ENCODE measurements around the gene GFER. TPM values are rescaled to one million over a fixed set of nuclear protein-coding genes. Genes with fewer than 3 reads are reported as not detected.

Gene GFER
- total RNA-seq, 4 donors from 2014 or later: 12.8 to 45.6 (median 25.1) TPM

DNA sequence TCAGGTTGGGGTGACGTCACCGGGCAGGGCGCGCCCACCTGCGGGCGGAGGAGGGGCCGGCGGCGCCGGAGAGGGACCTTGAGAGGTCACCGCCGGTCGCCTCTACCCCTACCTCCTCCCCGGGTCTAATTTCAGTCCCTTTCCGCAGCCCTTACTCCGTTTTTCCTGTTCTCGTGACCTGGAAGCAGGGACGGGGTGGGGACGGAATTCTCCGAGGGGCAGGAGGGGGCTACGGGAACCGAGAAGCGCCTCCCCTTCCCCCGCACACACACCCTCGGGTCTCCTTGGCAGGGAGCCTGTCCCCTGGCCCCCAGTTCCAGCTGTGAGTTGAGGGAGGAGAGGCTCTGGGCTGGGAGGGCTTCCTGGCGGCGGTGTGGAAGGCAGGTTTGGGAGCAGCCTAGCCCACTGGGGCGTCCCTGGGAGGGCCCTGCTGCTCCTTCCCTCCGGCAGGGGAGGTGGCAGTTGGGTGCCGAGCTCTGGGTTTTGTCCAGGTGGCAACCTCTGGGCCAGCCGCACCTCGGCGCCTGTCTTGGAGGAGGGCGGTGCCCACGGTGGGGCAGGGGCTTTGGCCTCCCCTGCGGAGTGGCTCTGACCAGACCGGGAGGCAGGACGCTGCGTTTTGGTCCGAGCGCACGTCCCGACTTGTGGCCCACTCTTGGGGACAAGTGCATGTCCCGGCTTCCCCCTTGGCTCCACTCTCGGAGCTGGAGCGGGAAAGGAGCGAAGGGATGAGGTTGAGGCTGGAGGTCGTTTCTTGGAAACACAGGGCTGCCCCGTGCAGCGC is 6.5 kb downstream of the GFER start:
- peaks cover 0 to 40% (median 21%) of the 10 kb centered on the region in 3 donors for H3K4me1 ChIP-seq
- TF ChIP-seq, protein P1, sequence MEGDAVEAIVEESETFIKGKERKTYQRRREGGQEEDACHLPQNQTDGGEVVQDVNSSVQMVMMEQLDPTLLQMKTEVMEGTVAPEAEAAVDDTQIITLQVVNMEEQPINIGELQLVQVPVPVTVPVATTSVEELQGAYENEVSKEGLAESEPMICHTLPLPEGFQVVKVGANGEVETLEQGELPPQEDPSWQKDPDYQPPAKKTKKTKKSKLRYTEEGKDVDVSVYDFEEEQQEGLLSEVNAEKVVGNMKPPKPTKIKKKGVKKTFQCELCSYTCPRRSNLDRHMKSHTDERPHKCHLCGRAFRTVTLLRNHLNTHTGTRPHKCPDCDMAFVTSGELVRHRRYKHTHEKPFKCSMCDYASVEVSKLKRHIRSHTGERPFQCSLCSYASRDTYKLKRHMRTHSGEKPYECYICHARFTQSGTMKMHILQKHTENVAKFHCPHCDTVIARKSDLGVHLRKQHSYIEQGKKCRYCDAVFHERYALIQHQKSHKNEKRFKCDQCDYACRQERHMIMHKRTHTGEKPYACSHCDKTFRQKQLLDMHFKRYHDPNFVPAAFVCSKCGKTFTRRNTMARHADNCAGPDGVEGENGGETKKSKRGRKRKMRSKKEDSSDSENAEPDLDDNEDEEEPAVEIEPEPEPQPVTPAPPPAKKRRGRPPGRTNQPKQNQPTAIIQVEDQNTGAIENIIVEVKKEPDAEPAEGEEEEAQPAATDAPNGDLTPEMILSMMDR (IDR thresholded peaks at IDR 0.05): no peak
- TF ChIP-seq EP300 (IDR thresholded peaks at IDR 0.05): no peak
- TF ChIP-seq POLR2AphosphoS5 (IDR thresholded peaks at IDR 0.05): no peak
- TF ChIP-seq POLR2A (IDR thresholded peaks at IDR 0.05): no peak
- H3K36me3 ChIP-seq: peaks cover 0 to 20% of the 10 kb centered on the region in 2 donors
- no peaks in the 10 kb centered on the region for H3K9me3 ChIP-seq
- peaks cover 52% of the 10 kb centered on the region for H3K27me3 ChIP-seq
- no peak overlapping the region for H3K27ac ChIP-seq
- peak overlapping the region in 1 of 2 donors; percentile 30 for H3K4me3 ChIP-seq
- 3% methylated on average over 21 of the region's 50 CpGs; no CpG with 5 or more reads in 1 of the 2 donors for WGBS, 2 donors (ENCODE audit: low coverage in 1 of 2)
- ATAC-seq: no peak

DNA sequence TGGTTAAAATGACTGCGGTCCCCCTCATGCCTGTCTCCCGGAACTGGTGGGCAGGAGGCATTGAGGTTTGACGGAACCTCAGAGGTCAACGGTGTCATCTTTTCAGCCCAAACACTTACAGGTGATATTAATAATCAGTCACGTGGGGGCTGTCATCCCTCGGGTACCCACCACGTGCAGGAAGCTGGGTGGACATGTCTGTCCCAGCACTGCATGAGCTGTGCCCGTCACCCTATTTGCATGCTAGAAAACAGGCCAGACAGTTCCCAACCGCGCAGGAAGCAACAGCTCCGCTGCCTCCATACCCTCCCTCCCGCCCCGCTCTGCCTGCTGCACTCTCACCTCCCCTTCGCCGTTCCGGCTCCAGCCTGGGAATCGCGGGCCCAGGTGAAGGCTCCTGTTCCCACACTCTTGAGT is 7.2 kb downstream of the GFER start:
- peaks cover 52% of the 10 kb centered on the region for H3K27me3 ChIP-seq
- 8% methylated on average over 4 of the region's 18 CpGs; no CpG with 5 or more reads in 1 of the 2 donors for WGBS, 2 donors (ENCODE audit: low coverage in 1 of 2)
- H3K27ac ChIP-seq: no peak overlapping the region
- H3K36me3 ChIP-seq: peaks cover 0 to 14% of the 10 kb centered on the region in 2 donors
- H3K4me3 ChIP-seq: peak overlapping the region in 1 of 2 donors; percentile 49
- no peaks in the 10 kb centered on the region for H3K9me3 ChIP-seq
- H3K4me1 ChIP-seq: peaks cover 0 to 37% (median 21%) of the 10 kb centered on the region in 3 donors
- ATAC-seq: no peak
- TF ChIP-seq POLR2A (IDR thresholded peaks at IDR 0.05) (no peak), EP300 (IDR thresholded peaks at IDR 0.05) (no peak), POLR2AphosphoS5 (IDR thresholded peaks at IDR 0.05) (no peak)
- TF ChIP-seq, protein P1 (IDR thresholded peaks at IDR 0.05): no peak

DNA sequence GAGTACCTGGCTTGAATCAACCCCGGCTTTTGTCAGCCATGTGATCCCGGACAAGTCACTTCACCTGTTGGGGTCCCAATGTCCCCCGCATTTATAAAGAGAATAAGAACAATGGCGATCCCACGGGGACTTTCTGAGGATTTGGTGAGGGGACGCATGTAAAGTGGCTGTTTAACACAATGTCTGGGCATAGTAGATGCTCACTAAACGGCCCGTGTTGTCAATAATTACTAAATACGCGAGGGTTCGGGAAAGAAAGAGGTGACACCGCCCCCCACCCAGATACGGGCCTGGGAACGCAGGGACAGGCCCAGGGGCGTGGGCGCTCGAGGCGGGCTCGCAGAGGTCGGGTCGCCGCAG is 7.6 kb downstream of the GFER start:
- Histone ChIP-seq H3K4me1 (peaks cover 0 to 38% (median 21%) of the 10 kb centered on the region in 3 donors), H3K9me3 (no peaks in the 10 kb centered on the region), H3K4me3 (peak overlapping the region; percentile 5 to 49), H3K27me3 (peaks cover 52% of the 10 kb centered on the region), H3K36me3 (peaks cover 0 to 12% of the 10 kb centered on the region in 2 donors), H3K27ac (peak overlapping the region in 2 of 4 donors; percentile 30 to 40)
- WGBS, 2 donors (ENCODE audit: low coverage in 1 of 2): 14% methylated on average over 19 of the region's 22 CpGs; no CpG with 5 or more reads in 1 of the 2 donors
- no peak for ATAC-seq
- TF ChIP-seq, protein P1 (IDR thresholded peaks at IDR 0.05): no peak
- TF ChIP-seq POLR2AphosphoS5 (IDR thresholded peaks at IDR 0.05) (no peak), EP300 (IDR thresholded peaks at IDR 0.05) (no peak), POLR2A (IDR thresholded peaks at IDR 0.05) (no peak)

DNA sequence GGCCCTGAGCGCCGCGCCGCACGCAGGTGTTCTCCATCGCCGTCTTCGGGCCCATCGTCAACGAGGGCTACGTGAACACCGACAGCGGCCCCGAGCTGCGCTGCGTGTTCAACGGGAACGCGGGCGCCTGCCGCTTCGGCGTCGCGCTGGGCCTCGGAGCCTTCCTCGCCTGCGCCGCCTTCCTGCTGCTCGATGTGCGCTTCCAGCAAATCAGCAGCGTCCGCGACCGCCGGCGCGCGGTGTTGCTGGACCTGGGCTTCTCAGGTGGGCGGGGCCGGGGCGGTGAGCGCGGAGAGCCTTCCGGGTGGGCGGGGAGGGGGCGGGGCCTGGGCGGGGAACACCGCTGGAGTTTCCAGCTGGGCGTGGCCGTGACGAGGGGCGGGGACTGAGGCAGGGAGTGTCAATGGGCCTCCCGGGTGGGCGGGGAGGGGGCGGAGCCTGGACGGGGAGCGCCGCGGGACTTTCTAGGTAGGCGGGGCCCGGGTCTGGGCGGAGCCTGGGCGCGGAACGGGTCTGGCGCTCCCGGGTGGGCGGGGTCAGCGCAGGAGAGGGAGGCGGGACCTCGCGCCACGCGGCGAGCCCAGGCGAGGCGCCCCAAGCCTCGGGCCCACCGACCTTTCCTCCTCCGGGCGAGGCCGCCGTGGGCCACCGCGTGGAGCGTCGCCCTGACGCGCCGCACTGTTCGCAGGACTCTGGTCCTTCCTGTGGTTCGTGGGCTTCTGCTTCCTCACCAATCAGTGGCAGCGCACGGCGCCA is 8.1 kb downstream of the GFER start:
- ATAC-seq: peak; percentile 81
- peak overlapping the region; percentile 5 to 49 for H3K4me3 ChIP-seq
- peaks cover 0 to 43% (median 25%) of the 10 kb centered on the region in 3 donors for H3K4me1 ChIP-seq
- H3K27me3 ChIP-seq: peaks cover 52% of the 10 kb centered on the region
- H3K36me3 ChIP-seq: peaks cover 0 to 12% of the 10 kb centered on the region in 2 donors
- H3K9me3 ChIP-seq: no peaks in the 10 kb centered on the region
- peak overlapping the region in 2 of 4 donors; percentile 30 to 40 for H3K27ac ChIP-seq
- WGBS, 2 donors (ENCODE audit: low coverage in 1 of 2): 0% methylated on average over 3 of the region's 96 CpGs; no CpG with 5 or more reads in 1 of the 2 donors
- TF ChIP-seq, protein P1 (IDR thresholded peaks at IDR 0.05): no peak
- TF ChIP-seq POLR2AphosphoS5 (IDR thresholded peaks at IDR 0.05) (no peak), EP300 (IDR thresholded peaks at IDR 0.05) (no peak), POLR2A (IDR thresholded peaks at IDR 0.05) (no peak)

Data from gastroesophageal sphincter (tissue), 4 donors.